ENCODE data around the gene PTPRG.

Gene PTPRG

DNA sequence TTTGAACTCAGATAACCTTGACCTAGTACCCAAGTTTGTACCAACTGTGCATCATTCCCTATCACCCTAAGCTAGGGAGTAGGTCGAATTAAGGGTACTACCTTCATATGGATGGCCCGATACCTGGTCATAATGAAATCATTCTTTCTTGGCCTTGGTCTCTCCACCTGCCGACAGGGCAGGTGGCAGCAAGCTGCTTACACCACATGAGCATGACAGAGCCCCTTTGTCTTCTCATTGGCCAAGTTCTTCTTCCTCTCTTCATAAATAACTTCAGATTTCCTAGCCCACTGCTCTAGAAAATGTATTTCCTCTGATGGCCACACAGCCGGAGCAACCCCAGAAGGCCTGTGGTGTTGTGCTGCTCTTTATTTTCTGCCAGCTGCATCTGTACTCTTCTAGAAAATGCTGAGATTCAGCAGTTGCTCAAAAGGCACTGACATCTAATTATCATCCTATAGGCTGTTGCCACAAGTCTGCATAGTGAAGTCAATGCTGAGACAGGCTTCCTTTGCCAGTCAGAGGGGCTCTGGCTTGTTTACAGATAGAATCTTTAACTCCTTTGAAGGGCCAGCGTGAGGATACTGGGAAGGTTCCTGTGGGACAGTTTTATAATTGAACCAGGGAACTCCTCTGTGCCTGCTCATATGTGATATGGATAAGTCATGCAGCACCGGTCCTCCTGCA, 304.2 kb downstream of the PTPRG start:
- no peak for DNase-seq (ENCODE audit: low read depth)

DNA sequence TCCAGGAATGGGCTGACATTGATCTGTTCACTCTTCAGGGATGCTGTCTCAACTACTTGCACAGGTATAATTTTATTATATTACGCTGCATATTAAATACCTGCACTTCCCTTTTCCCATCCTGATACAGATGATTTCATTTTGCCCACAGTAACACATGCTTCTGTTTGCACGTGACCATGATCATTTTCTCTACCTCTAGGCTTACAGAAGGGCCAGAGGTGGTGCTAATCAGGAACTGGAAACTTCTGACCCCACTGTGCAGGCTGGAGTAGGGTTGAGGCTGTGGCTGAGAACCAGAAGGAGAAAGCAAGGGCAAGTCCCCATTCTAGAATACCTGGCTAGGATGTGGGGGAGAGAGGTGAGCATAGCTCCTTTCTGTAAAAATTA, 304.8 kb downstream of the PTPRG start:
- DNase-seq (ENCODE audit: low read depth), result no peak

DNA sequence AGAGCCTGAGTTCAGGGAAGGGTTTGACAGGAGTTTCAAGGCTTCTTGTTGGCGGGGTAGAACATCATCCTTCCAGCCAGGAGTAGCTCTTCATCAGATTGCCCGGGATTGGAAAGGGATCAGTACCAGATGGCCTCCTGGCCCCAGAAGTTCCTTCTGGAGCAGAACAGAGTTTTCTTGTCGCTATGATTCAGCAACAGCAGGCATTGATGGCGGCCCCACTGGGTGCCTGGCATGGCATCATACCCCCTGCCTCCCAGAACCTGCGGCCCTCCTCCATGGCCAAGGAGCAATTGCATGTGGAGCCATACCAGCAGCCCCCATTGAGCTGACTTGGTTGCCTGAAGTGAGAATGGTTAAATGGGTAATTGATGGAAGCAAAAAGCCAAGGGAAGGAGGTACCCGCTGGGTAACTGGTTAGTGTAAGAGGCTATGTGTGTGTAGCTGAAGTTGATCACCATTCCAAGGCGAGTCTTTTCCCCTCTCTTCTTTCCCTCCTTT, 305.6 kb downstream of the PTPRG start:
- DNase-seq (ENCODE audit: low read depth), result no peak

DNA sequence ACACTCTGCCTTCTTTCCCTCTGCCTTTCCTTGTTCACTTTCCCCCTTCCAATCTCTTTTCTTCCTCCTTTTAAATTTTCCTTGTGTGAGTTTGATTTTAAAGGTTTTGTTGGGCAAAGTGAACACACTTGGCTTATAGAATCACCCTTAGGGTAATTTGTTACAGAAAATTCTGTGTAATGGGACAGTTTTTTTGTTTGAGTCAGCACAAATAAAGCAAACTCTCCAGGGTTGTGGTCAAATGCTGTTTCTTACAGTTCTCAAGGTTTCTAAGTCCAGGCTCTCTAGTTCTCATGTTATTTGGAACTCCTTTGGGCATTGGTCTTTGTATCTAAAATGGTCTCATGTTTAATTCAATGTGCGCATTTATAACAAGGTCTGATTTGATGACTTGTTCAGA, 307.1 kb downstream of the PTPRG start:
- no peak for DNase-seq (ENCODE audit: low read depth)

DNA sequence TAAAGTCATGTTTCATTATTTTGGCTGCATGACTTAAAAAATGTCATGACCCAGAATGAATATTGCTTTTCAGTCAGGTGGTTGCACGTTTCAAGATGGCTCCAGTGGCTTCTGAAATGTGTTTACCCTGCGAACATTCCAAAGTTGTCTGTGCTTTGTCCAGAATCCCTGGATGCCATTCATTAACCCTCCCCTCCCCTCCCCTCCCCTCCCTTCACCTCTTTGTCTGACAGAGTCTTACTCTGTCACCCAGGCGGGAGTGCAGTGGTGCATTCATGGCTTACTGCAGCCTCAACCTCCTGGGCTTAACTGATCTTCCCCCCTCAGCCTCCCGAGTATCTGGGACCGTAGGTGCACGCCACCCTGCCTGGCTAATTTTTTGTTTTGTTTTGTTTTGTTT, 308.0 kb downstream of the PTPRG start:
- DNase-seq (ENCODE audit: low read depth), result no peak

DNA sequence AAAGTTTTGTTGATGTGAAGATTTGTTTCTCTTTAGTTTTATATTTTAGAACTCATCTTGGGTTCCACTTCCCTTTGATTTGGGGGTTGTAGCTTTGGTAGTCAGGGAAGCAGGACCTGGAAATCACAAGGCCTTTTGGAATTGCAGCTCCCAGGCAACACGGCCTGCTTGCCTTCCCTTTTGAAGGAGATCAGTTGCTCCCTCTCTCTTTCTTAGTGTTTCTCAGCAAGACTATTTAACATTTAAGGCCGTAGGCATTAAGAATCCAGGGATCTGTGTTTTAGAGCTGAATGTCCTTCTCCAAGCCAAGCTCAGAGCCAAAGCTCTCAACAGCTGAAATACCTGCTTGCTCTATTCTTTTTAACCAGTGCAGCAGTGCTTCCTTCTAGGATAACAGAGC, 310.3 kb downstream of the PTPRG start:
- DNase-seq (ENCODE audit: low read depth), result no peak

DNA sequence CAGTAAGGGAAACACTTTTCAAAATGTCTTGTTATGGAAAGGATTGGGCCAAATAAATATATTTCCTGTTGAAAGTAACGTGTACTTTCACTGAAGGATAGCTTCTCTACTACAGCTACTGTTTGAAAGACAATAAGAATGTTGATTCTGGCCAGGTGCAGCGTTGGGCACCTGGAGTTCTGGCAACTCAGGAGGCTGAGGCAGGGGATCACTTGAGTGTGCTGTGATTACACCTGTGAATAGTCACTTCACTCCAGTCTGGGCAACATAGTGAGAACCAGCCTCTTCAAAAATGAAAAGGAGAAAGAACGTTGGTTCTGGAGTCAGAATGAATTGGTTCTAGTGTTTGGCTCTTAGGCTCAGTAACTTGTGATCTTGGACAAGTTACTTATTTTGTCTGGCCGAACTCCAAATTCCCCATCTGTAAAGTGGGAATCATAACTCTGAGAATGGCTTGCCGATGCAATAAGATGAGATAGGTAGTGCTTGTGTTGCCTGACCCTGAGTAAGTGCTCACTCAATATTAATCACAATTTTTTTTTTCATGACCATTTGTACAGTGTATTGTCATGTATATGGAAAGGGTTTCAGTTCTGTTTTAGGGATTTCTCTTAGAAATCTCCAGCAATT, 310.8 kb downstream of the PTPRG start:
- DNase-seq (ENCODE audit: low read depth), result no peak

DNA sequence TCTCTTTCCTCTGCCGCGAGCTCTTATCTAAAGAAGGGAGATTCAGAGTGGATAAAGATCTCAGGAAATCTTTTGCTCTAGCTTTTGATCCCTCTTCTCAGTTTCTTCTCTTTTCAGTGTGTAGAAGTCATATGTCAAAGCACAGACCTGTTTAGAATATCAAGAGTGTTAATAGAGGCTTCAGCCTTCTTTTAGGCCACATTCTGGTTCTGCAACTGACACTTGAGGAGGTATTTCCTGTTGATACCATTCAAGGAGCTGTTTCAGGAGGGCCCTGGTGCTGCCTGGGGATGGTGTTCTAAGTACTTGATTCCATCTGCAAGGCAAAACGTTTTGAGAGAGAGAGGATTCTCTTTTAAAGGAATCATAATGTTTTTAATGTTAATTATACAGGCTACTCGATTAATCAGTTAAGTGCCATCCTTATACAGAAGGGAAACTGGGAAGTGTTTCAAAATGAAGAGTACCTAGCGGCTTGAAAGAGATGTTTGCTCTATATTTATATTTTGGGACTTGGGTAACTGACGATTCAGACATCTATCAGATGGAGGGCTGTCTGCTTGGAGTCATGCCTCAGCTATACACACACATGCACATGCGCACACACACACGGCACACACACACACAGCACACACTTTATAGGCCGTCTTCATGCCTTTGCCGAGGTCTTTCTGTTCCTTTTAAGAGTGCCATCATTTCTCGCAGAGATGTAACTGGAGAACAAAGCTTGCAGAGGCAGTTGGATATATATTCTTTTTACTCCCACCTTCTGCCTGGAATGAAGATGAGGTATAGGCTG, 313.9 kb downstream of the PTPRG start:
- peak; percentile 56 for DNase-seq (ENCODE audit: low read depth)

DNA sequence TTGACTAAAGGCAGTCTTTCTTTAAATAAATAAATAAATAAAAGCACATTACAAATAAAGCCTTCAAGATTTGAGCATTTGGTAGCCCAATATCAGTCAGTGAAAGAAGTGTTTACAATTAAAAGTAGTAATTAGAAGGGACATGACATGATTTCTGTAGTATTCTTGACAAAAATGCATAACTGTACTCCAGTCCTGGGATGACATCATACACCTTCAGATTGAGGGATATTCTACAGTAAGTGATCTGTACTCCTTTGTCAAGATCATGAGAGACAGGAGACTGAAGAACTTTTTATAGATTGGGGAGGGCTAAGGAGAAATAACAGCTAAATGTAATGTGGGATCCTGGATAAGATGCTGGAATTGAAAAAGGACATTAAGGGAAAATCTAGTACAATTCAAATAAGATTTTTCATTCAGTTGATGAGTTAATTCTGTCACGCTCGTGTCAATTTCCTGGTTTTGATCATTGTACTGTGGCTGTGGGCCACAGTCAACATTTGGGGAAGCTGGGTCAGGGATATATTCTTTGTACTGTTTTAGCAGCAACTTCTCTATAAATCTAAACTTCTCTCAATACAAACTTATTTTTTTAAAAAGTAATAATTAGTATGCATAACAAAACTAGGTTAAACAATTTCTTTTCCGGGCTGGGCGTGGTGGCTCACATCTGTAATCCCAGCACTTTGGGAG, 314.8 kb downstream of the PTPRG start:
- no peak for DNase-seq (ENCODE audit: low read depth)

DNA sequence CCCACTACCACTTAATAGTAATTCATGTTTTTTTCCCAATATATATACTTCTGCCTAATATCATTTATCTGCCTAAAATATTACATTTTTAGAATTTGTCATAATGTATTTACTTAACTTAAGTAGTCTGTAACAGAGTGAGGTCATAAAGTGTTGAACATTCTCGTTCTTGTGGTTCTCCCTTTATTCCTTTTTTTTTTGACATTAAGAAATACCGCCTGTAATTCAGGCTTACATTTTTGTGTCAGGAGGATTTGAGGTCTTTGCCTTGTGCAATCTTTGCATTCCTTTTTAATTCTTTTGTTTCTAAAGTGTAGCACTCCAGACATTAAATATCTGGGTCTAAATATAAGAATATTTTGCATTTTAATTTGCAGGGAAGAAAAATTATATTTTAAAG, 315.4 kb downstream of the PTPRG start:
- peak; percentile 69 for DNase-seq (ENCODE audit: low read depth)

DNA sequence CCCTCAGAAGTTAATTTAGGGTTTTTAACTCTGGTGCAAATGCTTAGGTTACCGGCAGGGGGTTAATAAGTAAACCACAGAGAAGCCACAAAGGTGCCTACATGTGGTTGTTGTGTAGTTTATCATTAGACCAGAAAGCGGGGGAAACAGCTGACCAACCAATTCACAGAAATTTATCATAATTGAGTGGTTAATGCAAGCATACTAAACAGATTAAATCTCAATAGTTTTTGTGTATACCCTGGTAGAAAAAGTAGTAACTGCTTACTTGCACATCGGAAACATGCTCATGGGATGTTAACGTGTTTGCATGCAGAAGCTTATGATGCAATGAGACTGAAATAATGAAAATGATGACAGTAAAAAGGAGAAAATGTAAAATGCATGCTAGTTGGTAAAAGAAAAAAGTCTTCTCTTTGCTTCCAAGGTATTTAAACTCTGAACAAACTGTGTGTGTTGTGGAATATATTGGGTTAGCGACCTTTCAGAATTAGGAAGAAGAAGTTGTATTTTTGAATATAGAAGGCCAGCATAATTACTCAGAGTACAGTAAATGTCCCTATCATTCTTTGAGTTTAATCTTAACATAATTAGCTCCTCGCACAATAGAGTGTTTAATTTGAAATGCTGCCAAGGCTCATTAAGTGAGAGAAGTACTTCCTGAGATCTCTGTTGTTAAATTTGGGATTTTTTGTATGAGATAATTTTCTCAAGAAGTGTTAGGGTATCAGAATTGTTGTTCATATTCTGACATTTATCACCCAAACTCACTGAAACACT, 316.2 kb downstream of the PTPRG start:
- no peak for DNase-seq (ENCODE audit: low read depth)

DNA sequence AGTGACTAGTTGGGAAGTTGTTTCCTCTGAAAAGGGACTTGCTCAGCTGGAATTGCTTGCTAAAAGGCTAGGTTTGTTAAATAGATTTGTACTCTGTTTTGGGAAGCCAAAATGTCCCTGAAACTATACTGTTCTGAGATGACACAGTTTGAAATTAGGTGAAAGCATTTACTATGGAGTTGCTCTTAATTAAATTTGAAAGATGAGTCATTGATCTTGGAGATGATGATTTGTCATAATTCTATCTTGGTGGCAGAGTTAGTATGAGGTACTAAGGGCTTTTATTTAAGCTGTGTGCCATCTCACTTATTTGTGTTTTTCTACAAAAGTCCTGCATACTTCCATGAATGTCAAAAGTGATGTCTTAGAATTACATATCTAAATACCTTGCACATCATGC, 320.9 kb downstream of the PTPRG start:
- peak; percentile 8 for DNase-seq (ENCODE audit: low read depth)

DNA sequence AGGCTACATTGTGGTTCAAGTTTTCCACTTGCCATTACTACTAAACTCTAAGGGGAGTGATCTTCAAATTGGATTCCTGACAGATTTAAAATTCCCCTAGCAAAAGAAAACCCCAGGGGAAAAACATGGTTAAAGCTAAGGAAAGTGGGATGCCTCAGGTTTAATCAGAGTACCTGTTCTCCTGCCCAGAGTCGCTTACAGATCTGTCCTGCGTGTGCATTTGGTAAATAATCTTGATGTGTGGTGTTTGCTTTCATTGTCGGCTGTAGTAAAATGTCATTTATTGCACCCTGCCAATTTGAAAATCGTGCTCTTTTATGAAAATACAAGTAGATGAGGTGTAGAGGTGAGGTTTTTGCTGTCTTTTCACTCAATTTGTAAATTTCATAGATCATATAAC, 323.4 kb downstream of the PTPRG start:
- no peak for DNase-seq (ENCODE audit: low read depth)

DNA sequence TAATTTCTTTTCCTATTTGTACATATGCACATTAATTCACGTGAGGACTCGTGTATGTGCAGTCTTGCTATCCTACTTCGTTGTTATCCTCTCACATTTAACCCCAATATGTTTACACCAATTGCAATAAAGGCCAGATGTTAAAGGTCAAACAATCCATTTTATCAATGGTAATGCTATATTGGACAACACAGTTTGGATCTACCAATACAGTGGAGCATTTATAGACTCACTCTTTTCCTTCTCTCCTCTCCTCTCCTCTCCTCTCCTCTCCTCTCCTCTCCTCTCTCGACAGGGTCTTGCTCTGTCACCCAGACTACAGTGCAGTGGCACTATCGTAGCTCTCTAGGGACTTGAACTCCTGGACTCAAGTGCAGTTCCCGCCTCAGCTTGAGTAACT, 324.0 kb downstream of the PTPRG start:
- no peak for DNase-seq (ENCODE audit: low read depth)

DNA sequence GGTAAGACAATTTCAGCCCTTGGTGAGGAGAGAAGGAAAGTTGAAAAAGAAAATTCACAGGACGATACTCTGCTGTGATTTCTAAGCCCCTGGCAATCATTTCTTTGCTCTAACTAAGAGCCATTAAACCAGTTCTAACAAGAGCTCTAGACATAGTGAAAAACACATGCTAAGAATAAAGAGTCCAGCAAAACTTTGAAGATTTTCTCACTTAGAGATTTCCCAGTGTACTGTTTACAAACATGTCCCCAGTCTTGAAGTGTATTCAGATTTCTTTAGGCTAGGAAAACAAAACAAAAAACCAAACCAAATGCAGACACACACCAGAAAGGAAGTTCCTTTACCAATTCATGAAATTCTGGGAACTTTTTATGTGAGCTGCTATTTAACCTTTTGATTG, 325.8 kb downstream of the PTPRG start:
- DNase-seq (ENCODE audit: low read depth), result no peak

DNA sequence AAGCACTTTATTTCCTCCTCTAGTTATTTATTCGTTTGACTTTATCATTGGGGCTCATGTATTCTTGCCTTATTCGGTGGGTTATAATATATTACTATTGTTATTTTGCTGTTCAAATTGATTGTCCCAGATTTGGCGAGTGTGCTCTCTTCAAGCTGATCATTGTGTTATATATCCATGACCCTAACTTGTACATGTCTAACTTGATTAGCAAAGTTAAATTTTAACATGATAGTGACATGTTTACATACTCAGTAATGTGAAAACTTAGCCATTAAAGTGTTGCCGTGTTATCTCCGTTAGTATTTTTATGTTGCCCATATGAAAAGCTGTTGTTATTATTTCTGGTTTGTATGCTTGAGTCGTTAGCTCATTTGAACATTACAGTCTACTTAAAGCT, 327.9 kb downstream of the PTPRG start:
- no peak for DNase-seq (ENCODE audit: low read depth)

DNA sequence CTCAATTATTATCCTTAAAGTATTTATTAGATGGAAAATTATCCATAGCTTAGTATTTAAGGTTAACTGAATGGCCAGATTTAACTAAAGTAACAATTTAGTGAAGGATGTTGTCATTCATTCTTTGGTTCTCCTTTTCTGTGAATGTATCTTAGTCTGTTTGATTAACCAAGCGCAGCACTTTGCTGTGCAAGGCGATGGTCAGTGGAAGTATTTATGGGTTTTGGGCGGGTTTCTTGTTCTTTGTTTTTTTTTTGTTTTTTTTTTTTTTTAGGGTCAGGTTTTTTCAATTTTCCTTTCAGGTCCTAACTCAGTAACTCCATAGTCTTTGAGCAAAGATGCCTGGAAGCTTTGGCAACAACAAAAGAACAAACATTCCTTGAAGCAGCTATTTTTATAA, 328.8 kb downstream of the PTPRG start:
- DNase-seq (ENCODE audit: low read depth), result no peak

DNA sequence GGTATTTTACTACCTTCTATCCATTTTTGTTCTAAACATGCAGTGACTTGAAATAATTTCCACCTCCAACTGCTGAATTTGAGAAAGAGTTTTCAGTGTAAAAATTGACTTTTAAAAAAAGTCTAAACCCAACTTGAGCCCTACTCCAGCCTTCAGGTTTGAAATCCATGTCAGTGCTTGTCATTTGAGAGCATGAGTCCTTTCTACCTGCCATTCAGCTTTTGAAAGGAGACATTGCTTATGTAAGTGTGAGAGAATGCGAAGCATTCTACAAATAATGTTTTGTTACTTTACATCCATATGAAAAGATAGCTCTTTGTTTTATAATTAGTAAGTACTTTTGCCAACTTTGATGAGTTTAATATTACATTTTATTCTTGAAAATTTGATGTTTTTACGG, 329.2 kb downstream of the PTPRG start:
- DNase-seq (ENCODE audit: low read depth), result no peak

DNA sequence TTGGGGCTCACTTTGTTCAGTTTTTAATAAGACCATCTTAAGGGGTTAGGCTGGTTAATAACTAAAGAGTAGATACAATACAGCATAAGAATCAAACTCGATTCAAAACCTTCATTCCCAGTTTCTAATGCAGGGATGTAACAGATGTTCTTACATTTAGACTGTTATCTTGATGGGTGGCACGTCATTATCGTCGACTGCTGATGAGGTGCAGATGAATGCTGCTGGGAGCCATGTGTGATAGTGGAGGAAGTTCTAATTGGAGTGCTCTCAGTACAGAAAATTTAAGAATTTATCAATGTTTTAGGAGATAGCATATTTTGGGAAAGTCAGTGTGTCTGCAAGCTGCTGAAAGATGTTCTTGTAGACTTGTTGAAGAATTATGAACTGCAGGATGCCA, 331.5 kb downstream of the PTPRG start:
- no peak for DNase-seq (ENCODE audit: low read depth)

DNA sequence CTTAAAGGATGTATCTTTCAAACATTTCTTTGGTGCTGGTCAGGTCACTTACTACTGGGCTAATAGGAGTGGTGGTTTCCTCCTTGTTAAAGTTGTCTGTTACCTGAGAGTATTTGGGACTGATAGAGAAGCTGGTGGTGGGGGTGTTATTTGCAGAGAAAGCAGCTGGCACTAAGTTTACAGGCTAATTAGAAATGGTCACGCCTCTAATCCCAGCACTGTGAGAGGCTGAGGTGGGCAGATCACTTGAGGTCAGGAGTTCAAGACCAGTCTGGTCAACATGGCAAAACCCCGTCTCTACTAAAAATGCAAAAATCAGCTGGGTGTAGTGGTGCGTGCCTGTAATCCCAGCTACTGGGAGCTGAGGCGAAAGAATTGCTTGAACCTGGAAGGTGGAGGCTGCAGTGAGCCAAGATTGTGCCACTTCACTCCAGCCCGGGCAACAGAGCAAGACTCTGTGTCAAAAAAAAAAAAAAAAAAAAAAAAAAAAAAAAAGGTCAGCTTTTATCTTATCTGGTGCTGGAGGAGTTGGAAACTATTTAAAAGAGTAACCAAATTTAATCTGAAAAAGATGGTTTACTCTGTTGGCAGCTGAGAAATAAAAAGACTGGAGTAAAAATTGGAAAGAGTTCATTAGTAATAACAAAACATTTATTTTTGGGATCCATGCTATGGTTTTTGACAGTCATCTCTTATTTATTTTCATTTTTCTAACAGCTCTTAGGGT, 332.6 kb downstream of the PTPRG start:
- no peak for DNase-seq (ENCODE audit: low read depth)

All from EH (cell line).